Activated CD8-positive, alpha-beta T cell treated with anti-CD3 and anti-CD28 coated beads, Interleukin-2, amount 10 ng/mL, durations not matched to agents 7 days and 5 days (primary cell): ENCODE results near the gene NTM. TPM values are rescaled to one million over a fixed set of nuclear protein-coding genes. Genes with fewer than 3 reads are reported as not detected.
A peak's percentile ranks its signal among the peaks of the same experiment; 100 is the strongest.
"Not testable (repeated sequence)": the region's sequence is repeated elsewhere in the genome, so short reads cannot be mapped to it uniquely, and the experiment has no call there.

ENCODE experiments used
- ATAC-seq: fragments of 150-1000 bp; cut with Tn5 transposase; one replicate; pipeline ENCODE4 v1.10.0; 2021; ENCODE audit warnings: moderate library complexity
- CTCF ChIA-PET: fragments of 350-600 bp; sonication (Branson Sonifier 250); formaldehyde crosslinking; loops from one replicate; lab custom pipeline; 2021; ENCODE audit warnings: antibody characterized with exemption; lab: Charles Lee
- POLR2A ChIA-PET: fragments of 350-600 bp; sonication (Branson Sonifier 250); formaldehyde crosslinking; loops from one replicate; lab custom pipeline; 2021; ENCODE audit warnings: antibody characterized with exemption; lab: Charles Lee
- DNase-seq: peaks from one replicate; pipeline ENCODE4 v3.0.0-alpha.2; 2020
- H3K27ac Mint-ChIP-seq: one replicate; pipeline ENCODE4 v1.8.0; 2021; ENCODE audit warnings: mild to moderate bottlenecking, mixed read lengths
- H3K27me3 Mint-ChIP-seq: one replicate; pipeline ENCODE4 v1.8.0; 2021; ENCODE audit warnings: low read depth, mixed read lengths
- H3K36me3 Mint-ChIP-seq: one replicate; pipeline ENCODE4 v1.8.0; 2021; ENCODE audit warnings: low read depth, mixed read lengths
- H3K4me1 Mint-ChIP-seq: one replicate; pipeline ENCODE4 v1.8.0; 2021; ENCODE audit warnings: low read depth, mixed read lengths
- H3K4me3 Mint-ChIP-seq: one replicate; pipeline ENCODE4 v1.8.0; 2021; ENCODE audit warnings: mild to moderate bottlenecking, mixed read lengths
- H3K9me3 Mint-ChIP-seq: one replicate; pipeline ENCODE4 v1.8.0; 2022; ENCODE audit warnings: mixed read lengths; ENCODE audit not compliant: insufficient read depth
- total RNA-seq, 2 experiments: library from RNA; stranded (reverse); gene quantifications; one replicate each; pipeline ENCODE4 v1.2.3, GENCODE V29; 2021

Gene NTM
- total RNA-seq, 2 experiments from 2014 or later, result not detected

- DNase-seq (no peak), ATAC-seq (no peak)
- no peaks in the 10 kb centered on the region for H3K36me3 Mint-ChIP-seq
- H3K4me3 Mint-ChIP-seq, result no peak overlapping the region
- H3K27me3 Mint-ChIP-seq, result peaks cover 3% of the 10 kb centered on the region
- H3K4me1 Mint-ChIP-seq, result no peaks in the 10 kb centered on the region
- POLR2A ChIA-PET, result no interaction called here
- no peaks in the 10 kb centered on the region for H3K9me3 Mint-ChIP-seq
- H3K27ac Mint-ChIP-seq, result no peak overlapping the region
- CTCF ChIA-PET, result no interaction called here
Measured at GRCh38 chr11:131902421-131902820, 532.0 kb downstream of the NTM start.

GRCh38 chr11:131903074-131903473 is 532.7 kb downstream of the NTM start:
- ATAC-seq, result no peak
- no peak for DNase-seq
- H3K4me3 Mint-ChIP-seq, result no peak overlapping the region
- no peaks in the 10 kb centered on the region for H3K36me3 Mint-ChIP-seq
- ChIA-PET POLR2A (no interaction called here), CTCF (no interaction called here)
- H3K27me3 Mint-ChIP-seq, result peaks cover 3% of the 10 kb centered on the region
- no peaks in the 10 kb centered on the region for H3K9me3 Mint-ChIP-seq
- no peak overlapping the region for H3K27ac Mint-ChIP-seq
- no peaks in the 10 kb centered on the region for H3K4me1 Mint-ChIP-seq

GRCh38 chr11:131904756-131905155 is 534.3 kb downstream of the NTM start:
- Mint-ChIP-seq H3K4me3 (no peak overlapping the region), H3K9me3 (no peaks in the 10 kb centered on the region), H3K36me3 (peaks cover under 1% of the 10 kb centered on the region), H3K27me3 (peaks cover 16% of the 10 kb centered on the region), H3K27ac (no peak overlapping the region), H3K4me1 (no peaks in the 10 kb centered on the region)
- ChIA-PET POLR2A (no interaction called here), CTCF (no interaction called here)
- ATAC-seq (no peak), DNase-seq (no peak)

GRCh38 chr11:131906963-131907362 is 536.5 kb downstream of the NTM start:
- Mint-ChIP-seq H3K36me3 (peaks cover 2% of the 10 kb centered on the region), H3K4me3 (no peak overlapping the region), H3K4me1 (peaks cover 9% of the 10 kb centered on the region), H3K27me3 (peaks cover 26% of the 10 kb centered on the region), H3K27ac (no peak overlapping the region), H3K9me3 (no peaks in the 10 kb centered on the region)
- CTCF ChIA-PET, result no interaction called here
- POLR2A ChIA-PET, result no interaction called here
- DNase-seq (no peak), ATAC-seq (no peak)

- Mint-ChIP-seq H3K9me3 (no peaks in the 10 kb centered on the region), H3K36me3 (peaks cover 2% of the 10 kb centered on the region), H3K4me1 (peaks cover 9% of the 10 kb centered on the region), H3K4me3 (no peak overlapping the region), H3K27me3 (peaks cover 30% of the 10 kb centered on the region), H3K27ac (no peak overlapping the region)
- no peak for DNase-seq
- no peak for ATAC-seq
- ChIA-PET POLR2A (no interaction called here), CTCF (no interaction called here)
Measured at GRCh38 chr11:131907371-131907770, 537.0 kb downstream of the NTM start.

GRCh38 chr11:131908316-131908715 is 537.9 kb downstream of the NTM start:
- Mint-ChIP-seq H3K4me3 (no peak overlapping the region), H3K9me3 (no peaks in the 10 kb centered on the region), H3K27ac (no peak overlapping the region), H3K36me3 (peaks cover 2% of the 10 kb centered on the region), H3K4me1 (peaks cover 9% of the 10 kb centered on the region), H3K27me3 (peaks cover 32% of the 10 kb centered on the region)
- ATAC-seq, result no peak
- ChIA-PET POLR2A (no interaction called here), CTCF (no interaction called here)
- no peak for DNase-seq

- H3K27me3 Mint-ChIP-seq, result peaks cover 34% of the 10 kb centered on the region
- DNase-seq (no peak), ATAC-seq (no peak)
- peaks cover 9% of the 10 kb centered on the region for H3K4me1 Mint-ChIP-seq
- H3K36me3 Mint-ChIP-seq, result peaks cover 2% of the 10 kb centered on the region
- no peak overlapping the region for H3K27ac Mint-ChIP-seq
- CTCF ChIA-PET, result no interaction called here
- H3K4me3 Mint-ChIP-seq, result no peak overlapping the region
- POLR2A ChIA-PET, result no interaction called here
- no peaks in the 10 kb centered on the region for H3K9me3 Mint-ChIP-seq
Measured at GRCh38 chr11:131909426-131910177, 539.2 kb downstream of the NTM start.

GRCh38 chr11:131910178-131910522 is 539.7 kb downstream of the NTM start:
- POLR2A ChIA-PET, result no interaction called here
- H3K9me3 Mint-ChIP-seq, result no peaks in the 10 kb centered on the region
- peaks cover 34% of the 10 kb centered on the region for H3K27me3 Mint-ChIP-seq
- peaks cover 9% of the 10 kb centered on the region for H3K4me1 Mint-ChIP-seq
- no peak overlapping the region for H3K4me3 Mint-ChIP-seq
- peaks cover 2% of the 10 kb centered on the region for H3K36me3 Mint-ChIP-seq
- DNase-seq, result no peak
- CTCF ChIA-PET, result no interaction called here
- ATAC-seq, result no peak
- H3K27ac Mint-ChIP-seq, result no peak overlapping the region

- H3K27ac Mint-ChIP-seq, result no peak overlapping the region
- peaks cover 2% of the 10 kb centered on the region for H3K36me3 Mint-ChIP-seq
- H3K27me3 Mint-ChIP-seq, result peaks cover 34% of the 10 kb centered on the region
- ATAC-seq (no peak), DNase-seq (no peak)
- peaks cover 9% of the 10 kb centered on the region for H3K4me1 Mint-ChIP-seq
- ChIA-PET CTCF (no interaction called here), POLR2A (no interaction called here)
- H3K9me3 Mint-ChIP-seq, result no peaks in the 10 kb centered on the region
- H3K4me3 Mint-ChIP-seq, result peak overlapping the region; percentile 16
Measured at GRCh38 chr11:131910523-131911387, 540.3 kb downstream of the NTM start.

- H3K4me1 Mint-ChIP-seq, H3K9me3 Mint-ChIP-seq, H3K36me3 Mint-ChIP-seq, POLR2A ChIA-PET, DNase-seq, ATAC-seq, CTCF ChIA-PET, H3K27ac Mint-ChIP-seq: not testable (repeated sequence)
- H3K4me3 Mint-ChIP-seq, result peak overlapping the region; percentile 12
- H3K27me3 Mint-ChIP-seq, result peaks cover 33% of the 10 kb centered on the region
Measured at GRCh38 chr11:131911388-131912032, 541.1 kb downstream of the NTM start.

GRCh38 chr11:131912134-131912533 is 541.7 kb downstream of the NTM start:
- Mint-ChIP-seq H3K27ac (no peak overlapping the region), H3K9me3 (no peaks in the 10 kb centered on the region), H3K27me3 (peaks cover 31% of the 10 kb centered on the region), H3K4me3 (no peak overlapping the region), H3K36me3 (peaks cover 2% of the 10 kb centered on the region), H3K4me1 (peaks cover 9% of the 10 kb centered on the region)
- DNase-seq (no peak), ATAC-seq (no peak)
- ChIA-PET CTCF (no interaction called here), POLR2A (no interaction called here)

GRCh38 chr11:131913267-131913666 is 542.9 kb downstream of the NTM start:
- H3K27ac Mint-ChIP-seq, result no peak overlapping the region
- ATAC-seq, result no peak
- ChIA-PET CTCF (no interaction called here), POLR2A (no interaction called here)
- H3K36me3 Mint-ChIP-seq, result peaks cover 2% of the 10 kb centered on the region
- no peak overlapping the region for H3K4me3 Mint-ChIP-seq
- H3K27me3 Mint-ChIP-seq, result peaks cover 31% of the 10 kb centered on the region
- no peak for DNase-seq
- H3K9me3 Mint-ChIP-seq, result no peaks in the 10 kb centered on the region
- H3K4me1 Mint-ChIP-seq, result peaks cover 9% of the 10 kb centered on the region
